ENCODE measurements around the gene ZBTB7B.

The ZBTB7B gene

GRCh38 chr1:154988058-154988954 is 14.3 kb upstream of the ZBTB7B start:
- no peak for DNase-seq (ENCODE audit: low spot score)

GRCh38 chr1:154989195-154989860 is 13.3 kb upstream of the ZBTB7B start:
- DNase-seq (ENCODE audit: low spot score) = no peak

GRCh38 chr1:154990276-154990675 is 12.3 kb upstream of the ZBTB7B start:
- no peak for DNase-seq (ENCODE audit: low spot score)

GRCh38 chr1:154992721-154993571 is 9.7 kb upstream of the ZBTB7B start:
- DNase-seq (ENCODE audit: low spot score) = no peak

- DNase-seq (ENCODE audit: low spot score) = no peak
These were observed 8.9 kb upstream of the ZBTB7B start, which contains the start of gene LENEP for GRCh38 chr1:154993572-154994268. TSS of gene LENEP (plus strand) at chr1:154993586. CDS start at chr1:154993608, 22 bp downstream.

- DNase-seq (ENCODE audit: low spot score) = no peak
These were observed 8.4 kb upstream of the ZBTB7B start for GRCh38 chr1:154994269-154994587.

- no peak for DNase-seq (ENCODE audit: low spot score)
These were observed 8.0 kb upstream of the ZBTB7B start for GRCh38 chr1:154994591-154994990.

- peak; percentile 64 for DNase-seq (ENCODE audit: low spot score)
These were observed 7.2 kb upstream of the ZBTB7B start for GRCh38 chr1:154995301-154995983.

GRCh38 chr1:154996966-154997701 is 5.5 kb upstream of the ZBTB7B start:
- DNase-seq (ENCODE audit: low spot score) = no peak

- DNase-seq (ENCODE audit: low spot score) = no peak
These were observed 4.3 kb upstream of the ZBTB7B start for GRCh38 chr1:154998201-154998780.

GRCh38 chr1:154998818-154999570 is 3.6 kb upstream of the ZBTB7B start:
- DNase-seq (ENCODE audit: low spot score) = peak; percentile 86

GRCh38 chr1:154999571-155000410 is 2.8 kb upstream of the ZBTB7B start:
- DNase-seq (ENCODE audit: low spot score) = peak; percentile 61

GRCh38 chr1:155000411-155000725 is 2.2 kb upstream of the ZBTB7B start:
- no peak for DNase-seq (ENCODE audit: low spot score)

GRCh38 chr1:155000726-155001424 is 1.7 kb upstream of the ZBTB7B start:
- DNase-seq (ENCODE audit: low spot score) = peak; percentile 92

- DNase-seq (ENCODE audit: low spot score) = no peak
These were observed 1.3 kb upstream of the ZBTB7B start for GRCh38 chr1:155001425-155001674.

GRCh38 chr1:155001675-155002463 is 733 bp upstream of the ZBTB7B start:
- DNase-seq (ENCODE audit: low spot score) = peak; percentile 99

- DNase-seq (ENCODE audit: low spot score) = no peak
These were observed 694 bp downstream of the ZBTB7B start for GRCh38 chr1:155003227-155003765.

Data from cerebellar cortex (tissue), 1 donor.